H1 (cell line): Measurements from ENCODE around the gene SYNDIG1. TPM values are rescaled to one million over a fixed set of nuclear protein-coding genes. Genes with fewer than 3 reads are reported as not detected.
A peak's percentile ranks its signal among the peaks of the same experiment; 100 is the strongest.

ENCODE experiments used
- CTCF ChIA-PET: fragments of 300-600 bp; sonication (Branson Sonifier 250); formaldehyde crosslinking; loops from one replicate; lab custom pipeline; 2021; ENCODE audit not compliant: partially characterized antibody; lab: Charles Lee
- POLR2A ChIA-PET: fragments of 300-600 bp; sonication (Branson Sonifier 250); formaldehyde crosslinking; loops from one replicate; lab custom pipeline; 2021; ENCODE audit warnings: inconsistent platforms; ENCODE audit not compliant: partially characterized antibody; lab: Charles Lee
- DNase-seq, 2 experiments: peaks; one replicate each; pipeline versions ENCODE4 v3.0.0 to v3.0.0-alpha.2; 2010 to 2022; ENCODE audit warnings: low spot score in 2 of 2, low read depth in 1 of 2, mixed read lengths in 1 of 2
- FAIRE-seq: peaks from 2 replicates; lab custom pipeline; 2011; peaks lifted over from hg19 to GRCh38; lab: Jason Lieb, UNC
- H2AFZ ChIP-seq: 2 replicates; pipeline ENCODE4 v1.8.1; 2012; ENCODE audit warnings: low read length, inconsistent platforms
- H2AK5ac ChIP-seq: 2 replicates; pipeline ENCODE4 v1.6.1; 2013; ENCODE audit warnings: low read depth, low read length
- H2BK120ac ChIP-seq: replicated peaks from 2 replicates; pipeline ENCODE3; 2013; ENCODE audit warnings: low read depth, low read length, inconsistent platforms
- H2BK12ac ChIP-seq: 2 replicates; pipeline ENCODE4 v1.6.1; 2013; ENCODE audit warnings: low read depth, low read length
- H2BK15ac ChIP-seq: 2 replicates; pipeline ENCODE4 v1.6.1; 2013; ENCODE audit warnings: low read length
- H2BK20ac ChIP-seq: 2 replicates; pipeline ENCODE4 v1.6.1; 2013; ENCODE audit warnings: low read length
- H2BK5ac ChIP-seq: 2 replicates; pipeline ENCODE4 v1.6.1; 2013; ENCODE audit warnings: low read depth, low read length
- H3K14ac ChIP-seq: 2 replicates; pipeline ENCODE4 v1.6.1; 2013; ENCODE audit warnings: inconsistent platforms; ENCODE audit not compliant: insufficient read length
- H3K18ac ChIP-seq: 2 replicates; pipeline ENCODE4 v1.6.1; 2013; ENCODE audit warnings: low read length; ENCODE audit errors: extremely low read depth
- H3K23ac ChIP-seq: 2 replicates; pipeline ENCODE4 v1.6.1; 2013; ENCODE audit warnings: inconsistent platforms; ENCODE audit not compliant: insufficient read length
- H3K23me2 ChIP-seq: 2 replicates; pipeline ENCODE4 v1.6.1; 2013; ENCODE audit warnings: low read depth, low read length
- H3K27ac ChIP-seq: 2 replicates; pipeline ENCODE4 v1.6.1; 2011; ENCODE audit warnings: low read depth, low read length, inconsistent platforms
- H3K27me3 ChIP-seq, 4 experiments: replicated peaks in 1 of 4; 1 replicate in 1 of 4; 2 replicates in 3 of 4; pipeline versions ENCODE4 v1.6.1 to v1.8.1; 2011 to 2013; ENCODE audit warnings: low read length in 3 of 4, mild to moderate bottlenecking in 3 of 4, inconsistent platforms in 2 of 4, mixed read lengths in 2 of 4, moderate library complexity in 1 of 4; ENCODE audit not compliant: control insufficient read depth in 3 of 4, insufficient read depth in 3 of 4; ENCODE audit errors: extremely low read depth in 1 of 4
- H3K36me3 ChIP-seq, 4 experiments: 2 replicates each; pipeline versions ENCODE4 v1.6.1 to v1.8.1; 2011 to 2013; ENCODE audit warnings: mild to moderate bottlenecking in 4 of 4, low read length in 3 of 4, moderate library complexity in 2 of 4, control low read depth in 1 of 4, inconsistent platforms in 1 of 4; ENCODE audit not compliant: insufficient read depth in 4 of 4, control insufficient read depth in 2 of 4
- H3K4ac ChIP-seq: replicated peaks from 2 replicates; pipeline ENCODE3; 2013; ENCODE audit warnings: low read length, low read depth, mixed read lengths, inconsistent platforms; ENCODE audit not compliant: insufficient read length
- H3K4me1 ChIP-seq, 4 experiments: replicated peaks in 1 of 4; 1 replicate in 1 of 4; 2 replicates in 3 of 4; pipeline versions ENCODE4 v1.6.1 to v1.8.1; 2011 to 2013; ENCODE audit warnings: low read length in 3 of 4, inconsistent platforms in 2 of 4, mixed read lengths in 1 of 4; ENCODE audit not compliant: insufficient read depth in 4 of 4, control insufficient read depth in 3 of 4
- H3K4me2 ChIP-seq, 2 experiments: 2 replicates each; pipeline versions ENCODE4 v1.6.1 to v1.8.1; 2011 to 2013; ENCODE audit warnings: low read depth in 2 of 2, low read length in 2 of 2, control low read depth in 1 of 2, inconsistent platforms in 1 of 2, mild to moderate bottlenecking in 1 of 2; ENCODE audit not compliant: insufficient read depth in 1 of 2
- H3K4me3 ChIP-seq, 4 experiments: fragments of 200-600, 300-600 bp in 1 of 4; sonication (generic), shearing (Covaris generic), sonication (Bioruptor Twin) in 1 of 4; 2 replicates each; pipeline versions ENCODE4 v1.5.1 to v1.8.1; 2011 to 2016; ENCODE audit warnings: low read length in 4 of 4, low read depth in 3 of 4, control low read depth in 2 of 4, inconsistent platforms in 2 of 4, mild to moderate bottlenecking in 2 of 4, mixed read lengths in 1 of 4, moderate library complexity in 1 of 4; ENCODE audit not compliant: insufficient read depth in 2 of 4; ENCODE audit errors: extremely low read depth in 1 of 4
- H3K56ac ChIP-seq: replicated peaks from 2 replicates; pipeline ENCODE3; 2013; ENCODE audit warnings: low read depth, mild to moderate bottlenecking, mixed read lengths, low read length, inconsistent platforms; ENCODE audit not compliant: insufficient read length
- H3K79me1 ChIP-seq: 2 replicates; pipeline ENCODE4 v1.6.1; 2013; ENCODE audit warnings: low read depth, low read length, control low read depth
- H3K79me2 ChIP-seq, 2 experiments: 2 replicates each; pipeline versions ENCODE4 v1.6.1 to v1.8.1; 2012 to 2013; ENCODE audit warnings: low read length in 2 of 2, mild to moderate bottlenecking in 2 of 2, inconsistent platforms in 1 of 2; ENCODE audit not compliant: insufficient read depth in 2 of 2, control insufficient read depth in 1 of 2
- H3K9ac ChIP-seq, 4 experiments: replicated peaks in 1 of 4; 1 replicate in 1 of 4; 2 replicates in 3 of 4; pipeline versions ENCODE4 v1.6.1 to v1.8.1; 2011 to 2013; ENCODE audit warnings: low read depth in 3 of 4, low read length in 3 of 4, control low read depth in 2 of 4, mild to moderate bottlenecking in 2 of 4, moderate library complexity in 2 of 4, inconsistent platforms in 1 of 4; ENCODE audit errors: extremely low read depth in 1 of 4
- H3K9me3 ChIP-seq, 2 experiments: 2 replicates each; pipeline versions ENCODE4 v1.6.1 to v1.8.1; 2012 to 2013; ENCODE audit warnings: mild to moderate bottlenecking in 2 of 2, moderate library complexity in 2 of 2, control low read depth in 1 of 2, inconsistent platforms in 1 of 2, low read depth in 1 of 2, low read length in 1 of 2, mixed read lengths in 1 of 2; ENCODE audit not compliant: insufficient read depth in 2 of 2
- H4K20me1 ChIP-seq, 2 experiments: replicated peaks in 1 of 2; 2 replicates each; pipeline versions ENCODE3 to v1.8.1; 2011 to 2013; ENCODE audit warnings: inconsistent platforms in 2 of 2, low read length in 2 of 2, mild to moderate bottlenecking in 1 of 2; ENCODE audit not compliant: insufficient read depth in 2 of 2, control insufficient read depth in 1 of 2
- H4K5ac ChIP-seq: 2 replicates; pipeline ENCODE4 v1.6.1; 2013; ENCODE audit warnings: low read length, low read depth, mixed read lengths, inconsistent platforms; ENCODE audit not compliant: insufficient read length
- H4K8ac ChIP-seq: 2 replicates; pipeline ENCODE4 v1.8.0; 2013; ENCODE audit warnings: mild to moderate bottlenecking, moderate library complexity, low read length, inconsistent platforms; ENCODE audit not compliant: insufficient read depth; ENCODE audit errors: extremely low read depth
- H4K91ac ChIP-seq: replicated peaks from 2 replicates; pipeline ENCODE3; 2013; ENCODE audit warnings: low read length, mixed read lengths, inconsistent platforms; ENCODE audit not compliant: insufficient read length
- CHD1 ChIP-seq: IDR thresholded peaks from 2 replicates; pipeline ENCODE4 v1.6.1; 2012; ENCODE audit warnings: low read depth, low read length, improper control_type of control experiment
- WGBS, 2 experiments: shearing (Covaris generic) in 1 of 2; methylation state at CpG; one replicate each; pipeline versions ENCODE4 v1.1.6 to v1.1.7; 2013 to 2015; ENCODE audit warnings: low lambda C conversion rate in 2 of 2, mixed read lengths in 2 of 2, inconsistent platforms in 1 of 2, low coverage in 1 of 2, missing lambda C conversion rate in 1 of 2; ENCODE audit not compliant: insufficient replicate concordance in 2 of 2, insufficient coverage in 1 of 2, insufficient read length in 1 of 2; ENCODE audit errors: extremely low coverage in 1 of 2, missing lambda C conversion rate in 1 of 2; 5-methylcytosine and 5-hydroxymethylcytosine counted together
- polyA plus RNA-seq, 7 experiments: library from polyadenylated mRNA; depleted of rRNA in 3 of 7; stranded (reverse) in 5 of 7; unstranded in 2 of 7; fragments of >200 nt in 5 of 7; fragments of 200-250 nt in 2 of 7; gene quantifications; 1 replicate in 5 of 7; 2 replicates in 1 of 7; 4 replicates in 1 of 7; pipeline versions ENCODE4 v1.2.1 to v1.2.3, GENCODE V29; 2011 to 2013; ENCODE audit warnings: missing spikeins in 2 of 7, mixed read lengths in 2 of 7
- total RNA-seq: library from RNA; stranded (reverse); fragmentation: NEBNext Ultra II Directional; extraction: Animal tissue kit (Norgen Biotek cat#: 25700); gene quantifications from 2 replicates; pipeline ENCODE4 v1.2.1, GENCODE V29; 2021

SYNDIG1 gene
- total and polyA plus RNA-seq, 2 of the 8 experiments (the other 6 are each of a cell fraction or from before 2014, with no cell fraction given): 6.5 to 7.8 TPM

- peaks cover 18 to 32% (median 21%) of the 10 kb centered on the region in 4 experiments for H3K4me1 ChIP-seq
Observed at GRCh38 chr20:24459733-24460132, 9.7 kb upstream of the SYNDIG1 start.

More at GRCh38 chr20:24459733-24460132, 9.7 kb upstream of the SYNDIG1 start:
- peak overlapping the region; percentile 67; the same call in 1 of the 2 replicates for H2BK5ac ChIP-seq
- H2BK20ac ChIP-seq: peak overlapping the region; percentile 44
- H3K4me3 ChIP-seq: no peak overlapping the region
- no peak overlapping the region for H2BK15ac ChIP-seq
- H3K9me3 ChIP-seq: no peaks in the 10 kb centered on the region
- peak overlapping the region; percentile 64; the same call in 1 of the 2 replicates for H2BK12ac ChIP-seq
- TF ChIP-seq CHD1: no peak
- no peak overlapping the region for H3K27ac ChIP-seq
- H3K18ac ChIP-seq: peak overlapping the region; percentile 74; the same call in 1 of the 2 replicates
- peak overlapping the region; percentile 32 for H3K4ac ChIP-seq
- H3K9ac ChIP-seq: no peak overlapping the region
- H4K91ac ChIP-seq: peak overlapping the region; percentile 89
- DNase-seq (no peak), FAIRE-seq (no peak)
- H3K4me2 ChIP-seq: no peak overlapping the region
- no peak overlapping the region for H3K14ac ChIP-seq
- WGBS, 2 experiments: 81% methylated on average over 2 of the region's 2 CpGs; no CpG with 5 or more reads in 1 of the 2 experiments
- POLR2A ChIA-PET: no interaction called here
- no peaks in the 10 kb centered on the region for H3K79me2 ChIP-seq
- CTCF ChIA-PET: interaction anchor here (0.6 kb wide), 1 partner anchor 29 kb away, joined by 3 read pairs; no protein-coding TSS in a partner anchor
- no peak overlapping the region for H2AFZ ChIP-seq
- H4K8ac ChIP-seq: no peak overlapping the region
- H3K23me2 ChIP-seq: no peaks in the 10 kb centered on the region
- no peaks in the 10 kb centered on the region for H4K20me1 ChIP-seq
- H3K56ac ChIP-seq: no peak overlapping the region
- H3K23ac ChIP-seq: no peak overlapping the region
- H3K36me3 ChIP-seq: no peaks in the 10 kb centered on the region
- H3K27me3 ChIP-seq: peaks cover 0 to 4% (median under 1%) of the 10 kb centered on the region in 4 experiments; a peak in 2 of 7 replicates
- no peak overlapping the region; the same call in 1 of the 2 replicates for H2AK5ac ChIP-seq
- H4K5ac ChIP-seq: no peak overlapping the region
- H2BK120ac ChIP-seq: peak overlapping the region; percentile 59
- no peaks in the 10 kb centered on the region for H3K79me1 ChIP-seq
